Measurements from ENCODE around the gene EMX1.

GRCh38 chr2:72894514-72894913, 22.8 kb upstream of the EMX1 start:
- TF ChIP-seq POLR2A (IDR thresholded peaks at IDR 0.05; ENCODE audit: low read length): no peak
- no peak for TF ChIP-seq GATA1 (IDR thresholded peaks at IDR 0.05; ENCODE audit: low read depth, low read length)

Data from erythroblast (primary cell).